Uterus (tissue), 2 donors: ENCODE results near the gene TTC16.

Source experiments
- CTCF ChIP-seq, 4 experiments: fragments of 200-600 bp in 2 of 4; fragments of 450-650 bp in 2 of 4; sonication (generic) in 2 of 4; IDR thresholded peaks; one replicate each; pipeline ENCODE4 v1.5.1; 2016 to 2019; ENCODE audit warnings: antibody characterized with exemption in 4 of 4, mild to moderate bottlenecking in 2 of 4, moderate library complexity in 1 of 4
- POLR2A ChIP-seq, 2 donors: fragments of 450-650 bp; IDR thresholded peaks; one replicate each; pipeline ENCODE4 v1.6.1; 2016; ENCODE audit warnings: antibody characterized with exemption in 2 of 2, mild to moderate bottlenecking in 1 of 2, moderate library complexity in 1 of 2

- TF ChIP-seq CTCF (IDR thresholded peaks at IDR 0.05): no peak
- TF ChIP-seq POLR2A (IDR thresholded peaks at IDR 0.05): peak in 1 of 2 donors; percentile 59
Measured at GRCh38 chr9:127715470-127716337, at the start of gene TTC16, which contains the start of gene PTRH1.
